H9 (cell line): ENCODE data around the gene SMIM32. TPM values are rescaled to one million over a fixed set of nuclear protein-coding genes. Genes with fewer than 3 reads are reported as not detected.

ENCODE experiments used
- DNase-seq: peaks from one replicate; pipeline ENCODE4 v3.0.0-alpha.2; 2017
- H2AFZ ChIP-seq: one replicate; pipeline ENCODE4 v1.6.1; 2013; ENCODE audit warnings: mild to moderate bottlenecking, low read length, control low read depth, moderate library complexity
- H2AK5ac ChIP-seq: 2 replicates; pipeline ENCODE4 v1.6.1; 2013; ENCODE audit warnings: low read length, control low read depth, mixed read lengths; ENCODE audit not compliant: insufficient read length
- H2BK120ac ChIP-seq: one replicate; pipeline ENCODE4 v1.6.1; 2013; ENCODE audit warnings: low read depth, mild to moderate bottlenecking, low read length, control low read depth, inconsistent platforms; ENCODE audit not compliant: poor library complexity, severe bottlenecking
- H2BK12ac ChIP-seq: 2 replicates; pipeline ENCODE4 v1.6.1; 2013; ENCODE audit warnings: low read length, control low read depth, mixed read lengths, low read depth; ENCODE audit not compliant: insufficient read length
- H2BK15ac ChIP-seq: 2 replicates; pipeline ENCODE4 v1.6.1; 2013; ENCODE audit warnings: low read depth, low read length, control low read depth
- H2BK20ac ChIP-seq: one replicate; pipeline ENCODE4 v1.6.1; 2013; ENCODE audit warnings: low read depth, mild to moderate bottlenecking, low read length, control low read depth, inconsistent platforms; ENCODE audit not compliant: poor library complexity, severe bottlenecking
- H2BK5ac ChIP-seq: 2 replicates; pipeline ENCODE4 v1.6.1; 2013; ENCODE audit warnings: low read length, control low read depth, mixed read lengths; ENCODE audit not compliant: insufficient read length
- H3K14ac ChIP-seq: 2 replicates; pipeline ENCODE4 v1.6.1; 2013; ENCODE audit warnings: low read length, control low read depth; ENCODE audit not compliant: insufficient read depth
- H3K18ac ChIP-seq: 2 replicates; pipeline ENCODE4 v1.6.1; 2013; ENCODE audit warnings: low read depth, mild to moderate bottlenecking, mixed read lengths, low read length, control low read depth; ENCODE audit not compliant: insufficient read length
- H3K23ac ChIP-seq: 2 replicates; pipeline ENCODE4 v1.6.1; 2013; ENCODE audit warnings: low read length, control low read depth, mixed read lengths, low read depth; ENCODE audit not compliant: insufficient read length
- H3K23me2 ChIP-seq: 2 replicates; pipeline ENCODE4 v1.6.1; 2013; ENCODE audit warnings: low read depth, mild to moderate bottlenecking, mixed read lengths, low read length, control low read depth; ENCODE audit not compliant: insufficient read length, poor library complexity, severe bottlenecking
- H3K27ac ChIP-seq: 2 replicates; pipeline ENCODE4 v1.5.1; 2013; ENCODE audit warnings: low read length, control low read depth, mixed read lengths, low read depth; ENCODE audit not compliant: insufficient read length
- H3K27me3 ChIP-seq: 2 replicates; pipeline ENCODE4 v1.6.1; 2013; ENCODE audit warnings: low read length, control low read depth, inconsistent platforms; ENCODE audit not compliant: insufficient read depth
- H3K4ac ChIP-seq: 2 replicates; pipeline ENCODE4 v1.6.1; 2013; ENCODE audit warnings: low read depth, mild to moderate bottlenecking, control low read depth, inconsistent platforms, low read length, moderate library complexity
- H3K4me1 ChIP-seq: 2 replicates; pipeline ENCODE4 v1.6.1; 2013; ENCODE audit warnings: low read length, control low read depth, inconsistent platforms; ENCODE audit not compliant: insufficient read depth
- H3K4me2 ChIP-seq: 2 replicates; pipeline ENCODE4 v1.6.1; 2013; ENCODE audit warnings: low read length, control low read depth, mixed read lengths; ENCODE audit not compliant: insufficient read length, insufficient read depth
- H3K56ac ChIP-seq: 2 replicates; pipeline ENCODE4 v1.6.1; 2013; ENCODE audit warnings: low read depth, mild to moderate bottlenecking, mixed read lengths, low read length, control low read depth; ENCODE audit not compliant: insufficient read length
- H3K79me1 ChIP-seq: 2 replicates; pipeline ENCODE4 v1.6.1; 2013; ENCODE audit warnings: low read depth, mild to moderate bottlenecking, moderate library complexity, low read length, control low read depth, inconsistent platforms; ENCODE audit not compliant: insufficient read depth, poor library complexity, severe bottlenecking
- H3K79me2 ChIP-seq: 2 replicates; pipeline ENCODE4 v1.6.1; 2013; ENCODE audit warnings: low read length, control low read depth, inconsistent platforms; ENCODE audit not compliant: insufficient read depth
- H3K9ac ChIP-seq: 2 replicates; pipeline ENCODE4 v1.6.1; 2013; ENCODE audit warnings: low read length, control low read depth, mixed read lengths; ENCODE audit not compliant: insufficient read length; ENCODE audit errors: extremely low read depth
- H3K9me3 ChIP-seq: one replicate; pipeline ENCODE4 v1.6.1; 2013; ENCODE audit warnings: low read depth, low read length, inconsistent platforms; ENCODE audit not compliant: control insufficient read depth
- H3T11ph ChIP-seq: one replicate; pipeline ENCODE4 v1.6.1; 2013; ENCODE audit warnings: mild to moderate bottlenecking, low read length, control low read depth, inconsistent platforms
- H4K20me1 ChIP-seq: one replicate; pipeline ENCODE4 v1.6.1; 2013; ENCODE audit not compliant: control insufficient read depth, insufficient read length, insufficient read depth
- H4K5ac ChIP-seq: 2 replicates; pipeline ENCODE4 v1.6.1; 2013; ENCODE audit warnings: low read depth, mild to moderate bottlenecking, mixed read lengths, low read length, control low read depth; ENCODE audit not compliant: insufficient read length
- H4K8ac ChIP-seq: replicated peaks from 2 replicates; pipeline ENCODE4 v1.6.1; 2013; ENCODE audit warnings: low read length, control low read depth, mixed read lengths, low read depth; ENCODE audit not compliant: insufficient read length
- H4K91ac ChIP-seq: 2 replicates; pipeline ENCODE4 v1.6.1; 2013; ENCODE audit warnings: low read depth, mild to moderate bottlenecking, moderate library complexity, mixed read lengths, low read length, control low read depth; ENCODE audit not compliant: insufficient read length
- H3K27ac Mint-ChIP-seq, 3 experiments: 2 replicates in 2 of 3; 3 replicates in 1 of 3; pipeline ENCODE4 v1.8.0; 2020 to 2021; ENCODE audit warnings: mixed read lengths in 3 of 3, mild to moderate bottlenecking in 1 of 3, moderate library complexity in 1 of 3
- H3K27me3 Mint-ChIP-seq: 2 replicates; pipeline ENCODE4 v1.8.0; 2021; ENCODE audit warnings: low read depth, mild to moderate bottlenecking, moderate library complexity, mixed read lengths
- H3K36me3 Mint-ChIP-seq, 3 experiments: 2 replicates in 2 of 3; 3 replicates in 1 of 3; pipeline ENCODE4 v1.8.0; 2020 to 2021; ENCODE audit warnings: low read depth in 3 of 3, mixed read lengths in 3 of 3; ENCODE audit not compliant: insufficient read depth in 1 of 3
- H3K4me1 Mint-ChIP-seq, 2 experiments: 2 replicates each; pipeline ENCODE4 v1.8.0; 2020; ENCODE audit warnings: mixed read lengths in 2 of 2
- H3K4me3 Mint-ChIP-seq, 2 experiments: 2 replicates in 1 of 2; 3 replicates in 1 of 2; pipeline ENCODE4 v1.8.0; 2020 to 2021; ENCODE audit warnings: mild to moderate bottlenecking in 2 of 2, mixed read lengths in 2 of 2, moderate library complexity in 1 of 2
- H3K9me3 Mint-ChIP-seq, 2 experiments: 2 replicates in 1 of 2; 3 replicates in 1 of 2; pipeline ENCODE4 v1.8.0; 2020; ENCODE audit warnings: mild to moderate bottlenecking in 2 of 2, mixed read lengths in 2 of 2, moderate library complexity in 1 of 2
- CTCF ChIP-seq: fragments of 200-600 bp; sonication (generic); conservative IDR thresholded peaks from 3 replicates; pipeline ENCODE4 v1.8.0; 2021; ENCODE audit warnings: antibody characterized with exemption, mild to moderate bottlenecking
- WGBS: extraction: QIAGEN DNeasy Blood & Tissue Kit; methylation state at CpG from one replicate; pipeline ENCODE4 v1.1.7; 2013; ENCODE audit warnings: missing lambda C conversion rate, low lambda C conversion rate, mixed read lengths; ENCODE audit not compliant: insufficient read length; ENCODE audit errors: extremely low coverage; 5-methylcytosine and 5-hydroxymethylcytosine counted together
- total RNA-seq: library from RNA; stranded (reverse); gene quantifications from 2 replicates; pipeline ENCODE4 v1.2.1, GENCODE V29; 2021

The SMIM32 gene
- total RNA-seq, 1 experiment from 2014 or later = not detected

GRCh38 chr5:136155761-136156160, 37.2 kb downstream of the SMIM32 start:
- Histone ChIP-seq H3K9me3 (no peaks in the 10 kb centered on the region), H2BK120ac (no peak overlapping the region), H2BK12ac (no peak overlapping the region), H2BK5ac (no peak overlapping the region), H3K23ac (no peak overlapping the region), H3K14ac (no peak overlapping the region), H3K56ac (no peak overlapping the region), H3K18ac (no peak overlapping the region), H3K27ac (no peak overlapping the region), H2AFZ (no peak overlapping the region), H3K79me1 (peaks cover 7% of the 10 kb centered on the region), H3K79me2 (peaks cover 1% of the 10 kb centered on the region; the same call in 1 of the 2 replicates), H4K20me1 (no peaks in the 10 kb centered on the region), H4K5ac (no peak overlapping the region), H2BK15ac (no peak overlapping the region), H3K23me2 (no peaks in the 10 kb centered on the region), H4K8ac (no peak overlapping the region), H4K91ac (no peak overlapping the region), H2BK20ac (no peak overlapping the region), H3K4me2 (no peak overlapping the region), H3K4ac (no peak overlapping the region), H2AK5ac (no peak overlapping the region), H3K27me3 (no peaks in the 10 kb centered on the region), H3K4me1 (no peaks in the 10 kb centered on the region), H3T11ph (no peak overlapping the region), H3K9ac (no peak overlapping the region)
- Mint-ChIP-seq H3K4me1 (peaks cover 0 to 4% of the 10 kb centered on the region in 2 experiments; a peak in 2 of 4 replicates), H3K9me3 (peaks cover 3 to 4% of the 10 kb centered on the region in 2 experiments; a peak in 3 of 5 replicates), H3K36me3 (peaks cover 37 to 54% (median 53%) of the 10 kb centered on the region in 3 experiments), H3K4me3 (no peak overlapping the region), H3K27ac (no peak overlapping the region), H3K27me3 (no peaks in the 10 kb centered on the region)
- TF ChIP-seq CTCF = no peak
- no peak for DNase-seq
- no CpG with 5 or more reads among the region's 1 CpG for WGBS
